GM21529 (cell line): Measurements from ENCODE around the gene LIN7A.

Experiments
- ATAC-seq: cut with Tn5 transposase; IDR thresholded peaks from one replicate; pipeline ENCODE4 v1.9.1; 2021; ENCODE audit not compliant: unreplicated experiment

LIN7A gene

DNA sequence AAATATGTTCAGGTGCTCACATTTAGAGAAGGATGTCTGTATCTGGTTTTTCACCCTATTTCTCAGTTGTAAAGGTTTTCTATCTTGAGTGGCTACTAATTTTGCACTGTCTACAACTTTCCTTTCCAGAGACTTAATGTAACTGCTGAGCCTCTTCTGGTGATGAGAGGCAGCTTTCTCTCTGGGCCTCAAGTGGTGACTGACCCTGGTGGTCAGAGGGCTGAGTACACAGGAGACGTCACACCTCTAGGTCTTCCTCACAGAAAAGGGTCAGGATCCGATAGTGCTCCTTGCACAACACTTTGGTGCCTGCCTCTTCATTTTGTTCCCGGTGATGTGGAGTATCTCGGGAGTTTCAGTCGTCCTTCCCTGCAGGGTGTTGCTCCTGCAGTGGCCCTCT is 76.8 kb downstream of the LIN7A start:
- no peak for ATAC-seq

DNA sequence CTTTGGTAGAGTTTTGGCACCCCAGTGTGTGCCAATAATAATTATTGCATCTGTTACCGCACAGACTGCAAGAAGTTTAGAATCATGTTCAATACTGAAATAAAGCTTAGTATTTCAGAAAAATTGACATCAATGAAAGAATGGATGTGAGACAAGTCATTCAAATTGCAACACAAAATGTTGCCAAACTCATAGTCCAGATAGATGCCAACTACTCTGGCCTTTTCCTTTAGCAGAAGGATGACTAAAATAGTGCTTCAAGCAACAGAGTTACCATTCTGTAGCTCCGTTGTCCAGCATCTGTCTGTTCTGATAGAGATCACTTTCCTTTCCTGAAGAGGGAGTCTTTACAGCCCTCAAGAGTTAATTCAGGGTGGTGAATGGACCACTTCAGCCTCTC is 77.5 kb downstream of the LIN7A start:
- ATAC-seq = no peak

DNA sequence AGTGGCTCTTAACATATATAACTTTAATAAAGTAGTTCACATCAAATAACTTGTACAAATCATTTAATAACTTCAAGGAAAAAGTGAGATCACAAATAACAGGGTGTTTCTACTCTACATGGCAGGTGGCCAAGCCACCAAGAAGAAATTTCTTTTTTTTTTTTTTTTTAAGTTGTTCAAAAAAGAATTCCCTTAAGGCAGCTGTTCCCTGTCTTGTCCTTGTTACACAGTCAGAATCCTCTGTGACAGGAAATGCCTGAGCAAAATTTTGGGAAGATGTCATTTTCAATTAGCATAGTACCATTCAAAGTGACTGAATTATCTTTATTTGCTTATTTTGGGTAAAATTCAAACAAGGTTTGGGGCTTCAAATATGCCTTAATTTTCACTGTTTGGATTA is 79.4 kb downstream of the LIN7A start:
- no peak for ATAC-seq

DNA sequence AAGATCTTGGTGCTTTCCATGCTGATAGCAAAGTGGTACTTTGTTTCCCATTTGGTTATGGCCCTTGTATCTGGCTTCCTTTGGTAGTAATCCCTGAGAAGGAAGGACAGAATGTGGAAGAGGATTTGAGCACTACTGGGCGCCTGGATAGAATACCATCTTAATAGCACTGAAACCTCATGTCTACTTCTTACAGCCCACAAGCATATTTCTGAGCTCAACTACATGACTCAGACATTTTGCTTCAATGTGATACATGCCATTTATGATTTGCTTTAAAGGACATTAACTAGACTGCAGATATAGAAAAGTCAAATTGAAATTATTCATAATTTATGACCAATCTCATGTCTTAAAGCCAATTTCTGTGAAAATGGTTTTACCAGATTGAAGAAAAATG is 80.4 kb downstream of the LIN7A start:
- ATAC-seq = no peak

DNA sequence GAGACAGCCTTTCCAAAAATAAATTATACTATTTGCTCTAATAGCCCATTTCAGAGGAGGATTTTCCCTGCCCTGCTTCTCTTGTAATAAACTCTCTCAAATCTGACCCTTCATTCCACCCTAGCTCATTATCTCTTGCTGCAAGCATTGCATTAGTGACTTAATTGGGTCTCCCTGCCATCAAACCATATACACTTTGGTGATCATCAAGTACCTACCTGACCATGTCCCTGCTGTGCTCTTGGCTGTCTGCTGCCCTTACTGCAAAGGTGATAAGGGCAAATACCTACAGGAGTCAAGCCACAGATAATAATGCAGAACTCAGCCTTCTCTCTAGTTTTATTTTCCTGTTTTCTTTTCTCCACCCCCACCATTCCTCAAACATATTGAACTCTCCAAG is 88.4 kb downstream of the LIN7A start:
- ATAC-seq = no peak

DNA sequence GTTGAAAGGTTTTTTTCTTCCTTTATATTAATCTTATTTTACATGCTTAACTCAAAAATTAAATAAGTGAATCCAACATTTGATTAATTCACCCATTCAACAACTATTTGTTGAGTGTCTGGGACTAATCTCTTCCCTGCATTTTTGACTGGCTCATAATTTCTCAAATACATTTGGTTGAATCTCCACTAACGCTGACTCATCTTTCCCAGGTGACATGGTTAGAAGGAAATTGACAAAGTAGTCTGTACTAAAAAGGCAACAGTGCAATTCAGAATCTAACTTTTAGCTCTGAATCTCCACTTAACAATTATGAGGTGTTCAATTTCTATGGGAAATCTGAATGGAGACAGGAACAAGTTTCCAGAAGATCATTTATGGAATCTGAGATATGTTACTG is 88.9 kb downstream of the LIN7A start:
- no peak for ATAC-seq

DNA sequence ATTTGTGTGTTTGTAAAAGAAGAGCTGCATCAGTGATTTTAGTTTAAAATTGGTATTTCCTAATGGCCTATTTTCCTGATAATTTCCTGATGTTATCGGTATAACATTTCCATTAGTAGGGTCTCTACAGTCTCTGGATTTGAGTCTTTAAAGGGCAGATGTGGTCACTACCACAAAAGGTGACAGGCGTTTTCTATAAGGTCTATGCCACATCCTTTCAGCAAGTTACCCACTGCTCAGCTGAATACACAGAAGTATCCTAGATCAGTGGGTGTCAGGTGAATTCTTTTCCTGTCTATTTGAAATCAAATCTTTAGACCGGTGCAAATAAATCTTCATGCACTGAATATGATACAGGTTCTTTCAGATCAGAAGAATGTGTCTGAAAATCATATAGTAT is 90.2 kb downstream of the LIN7A start:
- ATAC-seq = no peak

DNA sequence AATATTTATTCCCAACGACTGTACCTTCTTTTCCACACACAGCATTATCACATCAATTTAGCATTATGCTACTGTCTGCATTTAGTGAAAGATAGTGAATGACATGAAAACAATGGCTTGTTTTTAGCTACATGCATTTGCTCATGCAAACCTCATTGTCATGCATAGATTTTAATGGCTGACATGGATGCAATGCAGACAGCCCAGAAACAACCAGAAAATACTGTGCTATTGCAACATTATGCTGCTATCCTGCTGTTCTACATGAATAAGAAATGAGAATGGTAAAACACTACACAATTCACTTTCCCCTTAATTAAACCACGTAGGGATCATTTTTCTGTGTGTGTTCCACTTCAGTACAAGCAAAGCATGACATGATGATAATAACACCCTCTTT is 90.8 kb downstream of the LIN7A start:
- no peak for ATAC-seq

DNA sequence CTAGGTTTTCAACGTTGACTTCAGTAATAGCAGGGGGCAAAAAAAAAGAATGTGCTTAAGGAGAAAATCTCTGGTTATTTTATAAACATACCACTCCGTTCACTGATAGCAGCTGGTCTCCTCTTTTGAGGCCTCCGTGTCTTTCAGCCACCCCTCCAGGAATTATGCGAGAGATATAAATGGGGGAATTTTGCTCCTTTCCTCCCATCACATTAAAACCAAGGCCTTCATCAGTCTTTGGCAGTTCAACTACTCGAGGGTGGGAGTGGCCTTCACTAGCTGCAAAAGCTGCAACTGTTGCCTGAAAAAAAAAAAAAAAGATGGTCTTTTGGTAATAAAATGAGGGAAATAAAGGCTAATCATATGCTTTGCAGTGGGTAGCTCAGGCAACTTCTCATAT is 92.1 kb downstream of the LIN7A start:
- no peak for ATAC-seq

DNA sequence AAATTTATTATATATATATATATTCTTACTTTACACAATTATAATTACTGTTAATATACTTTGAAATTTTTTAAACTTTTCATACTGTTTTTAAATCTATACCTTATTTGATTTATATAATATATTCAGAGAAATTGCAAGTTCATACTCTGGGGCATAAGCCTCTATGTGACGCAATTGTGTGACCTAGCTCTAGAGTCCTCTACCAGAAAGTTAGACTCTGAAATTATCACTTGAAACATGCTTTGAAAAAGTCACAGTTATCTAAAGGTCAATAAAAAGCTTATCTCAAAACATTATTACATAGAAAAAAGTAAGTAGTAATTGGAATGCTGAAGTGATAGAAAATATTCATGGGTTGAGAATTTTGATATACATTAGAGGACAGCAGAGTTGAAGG is 93.8 kb downstream of the LIN7A start:
- no peak for ATAC-seq

DNA sequence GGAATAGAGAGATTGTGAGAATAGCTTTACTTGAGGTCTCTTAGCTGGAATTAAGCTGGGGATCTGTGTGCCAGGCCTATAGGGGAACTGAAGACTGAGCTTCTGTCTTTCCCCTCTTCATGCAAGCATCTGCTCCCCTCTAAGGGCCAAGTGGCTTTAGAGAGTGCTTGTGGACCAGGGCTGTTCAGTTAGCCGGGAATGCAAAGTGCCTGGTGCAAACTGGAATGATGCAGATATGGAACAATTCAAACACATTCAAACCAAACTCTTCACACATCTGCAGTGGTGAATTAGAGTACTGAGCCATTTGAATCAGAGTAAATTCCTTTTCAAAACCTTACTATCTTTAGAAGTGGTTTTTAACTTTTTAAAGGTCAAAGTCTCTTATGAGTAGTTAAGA is 99.0 kb downstream of the LIN7A start:
- peak; percentile 51 for ATAC-seq

DNA sequence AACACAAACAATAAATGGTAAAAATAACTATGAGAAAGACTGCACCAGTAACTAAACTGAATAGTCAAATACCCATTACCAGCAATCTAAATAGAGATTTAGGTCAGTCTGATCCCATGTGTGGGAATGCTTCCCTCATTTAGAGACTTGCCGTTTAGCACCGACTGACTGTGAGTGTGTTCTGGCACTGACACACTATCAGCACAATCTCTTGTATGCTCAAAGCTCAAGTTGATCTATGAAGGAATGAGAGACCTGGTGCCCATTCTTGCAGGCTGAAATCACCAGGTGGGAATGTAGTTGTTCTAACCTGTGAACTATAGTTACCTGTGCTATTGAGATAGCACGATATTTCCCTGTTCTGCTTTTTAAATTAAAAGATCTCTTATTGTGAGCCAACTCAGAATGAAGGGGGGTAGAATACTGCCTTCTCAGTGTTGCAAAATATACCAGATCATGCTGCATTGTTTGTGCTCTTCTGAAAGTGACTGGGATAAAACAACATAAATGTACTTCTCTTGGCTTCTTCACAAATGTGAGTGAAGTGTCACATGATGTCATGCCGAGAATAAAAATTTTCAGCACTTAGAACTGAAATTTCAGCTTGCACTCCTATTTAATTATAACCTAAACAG is 99.6 kb downstream of the LIN7A start:
- ATAC-seq = peak; percentile 8

DNA sequence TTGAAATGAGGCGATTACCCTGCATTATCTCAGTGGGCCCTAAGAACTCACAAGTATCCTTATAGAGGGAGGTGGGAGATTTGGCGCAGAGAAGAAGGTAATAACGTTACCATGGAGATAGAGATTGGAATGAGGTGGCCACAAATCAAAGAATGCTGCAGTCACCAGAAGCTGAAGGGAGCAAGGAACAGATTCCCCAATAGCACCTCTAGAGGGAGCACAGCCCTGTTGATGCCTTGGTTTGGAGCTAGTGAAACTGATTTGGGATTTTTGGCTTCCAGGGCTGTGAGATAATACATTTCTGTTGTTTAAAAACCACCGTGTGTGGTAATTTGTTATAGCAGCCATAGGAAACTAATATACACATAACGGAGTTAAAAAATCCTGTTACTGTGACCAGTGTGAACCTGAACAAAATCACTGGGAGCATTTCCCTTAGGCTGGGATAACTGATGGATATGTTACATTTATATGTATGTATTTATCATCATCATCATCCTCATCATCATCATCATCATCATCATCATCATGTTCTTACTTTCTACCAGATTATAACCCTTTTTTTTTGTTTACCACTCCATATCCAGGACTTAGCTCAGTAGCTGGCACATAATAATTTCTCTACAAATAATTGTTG is 100.3 kb downstream of the LIN7A start:
- ATAC-seq = peak; percentile 61

DNA sequence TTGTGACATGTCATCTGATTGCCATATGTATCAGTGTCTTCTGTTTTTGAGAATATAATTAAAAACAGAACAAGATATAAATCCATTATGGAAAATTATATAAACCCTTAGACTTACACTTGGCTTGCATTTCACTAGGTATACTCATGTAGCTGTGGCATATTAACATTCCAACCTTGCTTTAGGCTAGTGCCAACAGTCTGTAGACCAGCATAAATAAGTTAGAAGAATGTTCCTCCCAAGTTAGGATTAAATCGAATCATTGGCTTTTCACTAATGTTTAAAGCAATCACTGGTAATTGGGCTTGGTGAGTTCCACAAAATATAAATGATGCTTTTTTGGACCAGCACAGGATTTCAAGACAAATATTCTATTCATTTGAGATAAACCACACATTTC is 103.0 kb downstream of the LIN7A start:
- ATAC-seq = no peak

DNA sequence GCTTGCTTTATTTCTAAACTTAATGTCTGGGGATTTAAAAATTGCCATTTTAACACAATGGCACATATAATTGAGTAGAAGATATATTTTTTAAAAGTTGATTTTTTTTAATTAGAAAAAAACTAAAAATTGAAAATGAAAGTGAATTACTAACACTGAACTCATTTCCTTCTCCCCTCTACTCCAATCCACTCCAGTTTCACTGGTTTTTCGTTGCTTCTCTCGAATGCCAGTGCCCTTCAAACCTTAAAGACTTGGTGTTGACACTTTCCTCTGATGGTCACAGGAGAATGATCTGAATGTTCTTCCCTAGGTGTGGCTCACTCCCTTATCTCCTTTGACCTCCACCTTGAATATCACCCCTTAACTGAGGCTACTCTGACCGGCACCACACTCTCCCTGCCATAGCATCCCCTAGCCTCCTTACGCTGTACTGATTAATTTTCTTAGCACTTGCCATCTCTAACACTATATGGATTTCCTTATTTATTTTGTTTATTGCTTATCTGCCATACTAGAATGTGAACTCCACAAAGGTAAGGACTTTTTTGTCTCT is 107.1 kb downstream of the LIN7A start:
- peak; percentile 41 for ATAC-seq

DNA sequence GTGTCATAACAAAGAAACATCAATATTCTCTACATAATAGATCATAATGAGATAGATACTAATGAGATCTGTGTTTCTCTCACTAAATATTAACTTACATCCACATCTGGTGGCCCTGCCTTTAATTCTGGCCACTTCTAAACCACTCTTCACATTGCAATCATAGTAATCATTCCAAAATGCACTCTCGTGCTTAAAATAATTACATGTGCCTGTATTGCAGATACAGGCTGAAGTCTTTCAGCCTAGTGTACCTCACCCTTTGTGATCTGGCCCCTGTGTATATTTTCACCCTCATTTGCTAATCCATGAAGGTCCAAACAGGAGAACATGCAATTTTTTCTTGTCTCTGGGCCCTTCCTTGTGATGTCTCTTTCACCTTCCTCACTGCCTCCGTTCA is 108.0 kb downstream of the LIN7A start:
- no peak for ATAC-seq

DNA sequence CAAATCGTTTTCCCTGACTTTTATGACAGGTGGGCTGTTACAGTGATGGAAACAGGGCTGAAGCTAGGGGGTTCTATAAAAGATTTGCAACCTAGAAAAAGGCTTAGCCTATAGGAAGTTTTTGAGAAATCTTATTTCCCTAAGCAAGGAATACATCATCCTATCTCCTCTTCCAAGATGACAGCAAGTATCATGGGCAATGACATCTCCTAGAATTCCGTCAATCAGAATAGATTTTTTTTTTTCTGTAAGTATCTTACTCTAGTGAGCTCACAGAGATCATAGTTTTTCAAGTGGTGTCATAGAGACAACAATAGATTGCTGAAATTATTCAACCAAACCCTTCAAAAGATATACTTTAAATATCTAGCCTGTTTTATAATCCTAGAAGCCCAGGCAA is 112.2 kb downstream of the LIN7A start:
- no peak for ATAC-seq

DNA sequence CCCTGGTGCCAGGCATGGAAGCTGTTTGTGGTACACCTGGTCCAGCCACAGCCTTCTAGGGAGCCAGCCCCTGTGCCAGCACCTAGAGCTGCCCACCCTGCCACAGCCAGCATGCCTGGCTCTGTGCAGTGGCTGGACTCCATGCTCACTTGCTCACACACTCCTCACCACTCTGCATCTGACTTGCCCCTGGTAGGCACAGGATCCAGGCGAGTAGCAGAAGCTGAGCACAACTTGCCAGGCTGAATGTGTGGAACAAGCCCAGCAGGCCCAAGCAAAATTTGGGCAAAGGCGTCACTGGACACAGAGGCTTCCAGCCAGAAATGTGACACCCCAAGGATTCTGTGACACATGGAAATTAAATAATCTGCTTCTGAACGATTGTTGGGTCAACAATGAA is 114.3 kb downstream of the LIN7A start:
- no peak for ATAC-seq

DNA sequence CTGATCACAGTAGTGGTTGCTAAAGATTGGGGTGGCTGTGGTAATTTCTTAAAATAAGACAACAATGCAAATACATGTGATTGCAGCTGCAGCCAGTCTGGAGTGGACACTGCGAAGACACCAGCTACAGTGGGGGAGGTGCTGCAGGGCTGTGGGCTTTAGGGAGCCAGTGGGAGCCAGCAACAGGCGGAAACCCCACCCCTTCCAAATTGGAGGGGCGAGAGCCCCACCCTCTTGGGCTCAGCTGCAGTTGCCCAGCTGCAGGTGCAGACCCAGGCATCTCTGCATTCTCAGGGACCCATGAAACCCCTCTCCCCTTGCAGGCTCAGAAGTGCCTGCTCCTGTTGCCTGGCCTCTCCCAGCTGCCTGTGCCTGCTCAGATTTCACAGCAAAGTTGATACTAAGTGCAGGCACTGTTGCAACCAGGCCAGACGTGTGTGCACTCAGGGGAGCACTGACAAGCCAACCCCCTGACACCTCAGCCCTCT is 116.2 kb downstream of the LIN7A start:
- peak; percentile 46 for ATAC-seq

DNA sequence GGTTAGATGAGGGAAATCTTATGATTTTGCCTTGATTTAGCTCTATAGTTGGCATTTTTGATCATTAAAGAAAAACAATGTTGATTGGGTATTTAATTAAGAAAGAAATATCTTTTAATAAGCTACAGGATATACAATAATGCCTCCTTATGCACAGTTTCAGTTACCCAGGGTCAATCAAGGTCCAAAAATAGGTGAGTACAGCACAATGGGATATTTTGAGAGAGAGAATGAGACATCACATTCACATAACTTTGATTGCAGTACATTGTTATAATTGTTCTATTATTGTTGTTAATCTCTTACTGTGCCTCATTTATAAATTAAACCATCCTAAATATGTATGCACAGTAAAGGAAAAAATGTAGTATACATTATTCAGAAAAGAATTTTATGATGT is 118.9 kb downstream of the LIN7A start:
- ATAC-seq = no peak

DNA sequence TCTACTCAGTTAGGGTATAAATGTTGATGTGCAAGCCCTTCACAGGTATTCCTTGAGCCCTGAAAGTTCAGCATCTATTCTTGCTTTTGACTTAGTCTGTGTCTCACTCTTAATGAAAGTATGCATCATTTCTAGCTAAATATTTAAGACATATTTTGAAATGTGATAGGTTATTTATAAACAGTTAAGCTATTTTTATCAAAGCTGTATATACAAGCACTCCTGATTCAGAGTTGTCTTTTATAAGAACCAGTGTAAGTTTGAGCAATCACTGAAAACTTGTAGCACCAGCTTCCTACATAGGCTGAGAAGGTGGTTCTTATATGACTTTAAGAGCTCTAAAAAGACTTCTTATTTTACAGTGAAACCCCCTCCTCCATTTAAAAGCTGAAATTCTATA is 122.4 kb downstream of the LIN7A start:
- ATAC-seq = peak; percentile 32

DNA sequence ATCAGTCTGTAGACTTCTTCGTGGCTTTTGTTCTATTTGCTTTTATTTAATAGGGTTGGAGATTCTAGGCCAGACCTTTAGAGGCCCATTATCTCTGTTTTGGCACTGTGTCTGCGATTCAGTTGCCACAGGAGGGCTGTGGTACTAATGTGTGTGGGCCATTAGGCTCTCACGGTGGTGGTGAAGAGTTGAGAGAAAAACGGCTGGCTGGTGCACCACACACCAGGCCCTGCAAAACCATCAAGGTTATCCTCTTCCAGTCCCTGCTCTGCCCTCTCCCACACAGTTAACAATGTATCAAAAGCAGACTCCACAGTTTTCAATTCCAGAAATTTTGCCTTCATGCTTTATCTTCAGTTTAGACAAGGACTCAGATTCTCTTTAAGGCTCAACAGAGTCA is 123.3 kb downstream of the LIN7A start:
- peak; percentile 11 for ATAC-seq

DNA sequence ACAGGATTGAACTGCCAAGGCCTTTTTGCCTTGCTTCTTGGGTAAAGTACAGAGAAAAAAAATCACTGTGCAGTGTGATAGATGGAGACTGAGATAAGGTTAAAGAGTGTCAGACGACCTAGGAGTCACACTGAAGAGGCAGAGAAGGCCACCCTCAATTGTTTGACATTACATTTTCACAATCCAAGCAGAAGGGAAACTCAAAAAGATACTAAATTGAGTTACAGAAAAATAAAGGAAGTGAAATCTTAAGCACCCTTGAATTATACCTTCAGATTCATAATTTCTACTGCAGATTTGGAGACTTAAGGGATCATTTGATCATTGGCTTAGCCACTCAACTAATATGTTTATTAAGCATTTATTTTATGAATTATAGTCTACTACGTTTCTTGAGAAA is 123.9 kb downstream of the LIN7A start:
- peak; percentile 35 for ATAC-seq
